PC-3 (cell line): ENCODE measurements around the gene EDC3. TPM values are rescaled to one million over a fixed set of nuclear protein-coding genes. Genes with fewer than 3 reads are reported as not detected.

Source experiments
- ATAC-seq: fragments of 200-7000 bp; cut with Tn5 transposase; 2 replicates; pipeline ENCODE4 v1.9.1; 2020; ENCODE audit warnings: mild to moderate bottlenecking, moderate library complexity
- BruUV-seq: library from RNA; stranded (reverse); fragments of 400-500 nt; replicated peaks from 2 replicates; lab custom pipeline; 2021; lab: Mats Ljungman, UMichigan
- CTCF ChIA-PET: fragments of 300-600 bp; sonication (Branson Sonifier 250); formaldehyde crosslinking; loops from one replicate; lab custom pipeline; 2022; ENCODE audit warnings: antibody characterized with exemption; lab: Charles Lee
- POLR2A ChIA-PET: fragments of 300-600 bp; sonication (Branson Sonifier 250); formaldehyde crosslinking; loops from one replicate; lab custom pipeline; 2022; ENCODE audit warnings: antibody characterized with exemption; ENCODE audit not compliant: unreplicated experiment; lab: Charles Lee
- DNase-seq: peaks from one replicate; pipeline ENCODE4 v3.0.0-alpha.2; 2015
- H2AFZ ChIP-seq: fragments of 300-600 bp; sonication (generic); 2 replicates; pipeline ENCODE4 v1.6.0; 2016; ENCODE audit warnings: antibody characterized with exemption, low read length
- H3F3A ChIP-seq: fragments of 300-600 bp; sonication (generic); one replicate; pipeline ENCODE4 v1.6.0; 2017; ENCODE audit warnings: antibody characterized with exemption, low read length, control low read depth, mild to moderate bottlenecking; ENCODE audit not compliant: unreplicated experiment
- H3K27ac ChIP-seq: fragments of 300-600 bp; sonication (generic); 2 replicates; pipeline ENCODE4 v1.5.1; 2016; ENCODE audit warnings: mild to moderate bottlenecking, low read length
- H3K27me3 ChIP-seq: fragments of 300-600 bp; sonication (generic); 2 replicates; pipeline ENCODE4 v1.6.1; 2016; ENCODE audit warnings: low read length, mixed read lengths
- H3K36me3 ChIP-seq: fragments of 300-600 bp; sonication (generic); 2 replicates; pipeline ENCODE4 v1.6.1; 2016; ENCODE audit warnings: low read depth, mixed run types, low read length, mixed read lengths
- H3K4me1 ChIP-seq: fragments of 300-600 bp; sonication (generic); 2 replicates; pipeline ENCODE4 v1.5.1; 2016; ENCODE audit warnings: low read length; ENCODE audit not compliant: insufficient read depth
- H3K4me2 ChIP-seq: fragments of 300-600 bp; sonication (generic); 2 replicates; pipeline ENCODE4 v1.6.0; 2016; ENCODE audit warnings: low read length
- H3K4me3 ChIP-seq: fragments of 300-600 bp; sonication (generic); 2 replicates; pipeline ENCODE4 v1.5.1; 2016; ENCODE audit warnings: mild to moderate bottlenecking, low read length, mixed read lengths
- H3K79me2 ChIP-seq: fragments of 300-600 bp; sonication (generic); 2 replicates; pipeline ENCODE4 v1.6.1; 2017; ENCODE audit warnings: low read length, mixed read lengths
- H3K9ac ChIP-seq: fragments of 300-600 bp; sonication (generic); 2 replicates; pipeline ENCODE4 v1.6.0; 2016; ENCODE audit warnings: mild to moderate bottlenecking, low read length
- H3K9me2 ChIP-seq: fragments of 300-600 bp; sonication (generic); replicated peaks from 2 replicates; pipeline ENCODE4 v1.6.1; 2016; ENCODE audit warnings: mixed run types, low read length, mixed read lengths
- H3K9me3 ChIP-seq: fragments of 300-600 bp; sonication (generic); 2 replicates; pipeline ENCODE4 v1.6.1; 2016; ENCODE audit warnings: low read length, mixed read lengths
- H4K20me1 ChIP-seq: fragments of 300-600 bp; sonication (generic); 2 replicates; pipeline ENCODE4 v1.6.1; 2016; ENCODE audit warnings: low read length, mixed read lengths
- CTCF ChIP-seq: fragments of 300-600 bp; sonication (generic); conservative IDR thresholded peaks from 2 replicates; pipeline ENCODE4 v1.5.1; 2017; ENCODE audit warnings: antibody characterized with exemption, low read depth, mild to moderate bottlenecking, low read length
- EZH2 ChIP-seq: fragments of 300-600 bp; sonication (generic); IDR thresholded peaks from one replicate; pipeline ENCODE4 v1.6.1; 2017; ENCODE audit warnings: antibody characterized with exemption, mild to moderate bottlenecking, low read length; ENCODE audit not compliant: unreplicated experiment
- EZH2phosphoT487 ChIP-seq: fragments of 300-600 bp; sonication (generic); IDR thresholded peaks from 2 replicates; pipeline ENCODE4 v1.6.1; 2018; ENCODE audit warnings: mild to moderate bottlenecking, antibody characterized with exemption, low read length, borderline replicate concordance
- intact Hi-C: fragments of 100-400 bp; cut with micrococcal nuclease; formaldehyde crosslinking; loops from 2 replicates; pipeline ENCODE4 v1.9.0; 2023
- total RNA-seq: library from RNA; depleted of rRNA; stranded (reverse); fragments of >200 nt; gene quantifications from 2 replicates; pipeline ENCODE4 v1.2.3, GENCODE V29; 2014

Gene EDC3
- total RNA-seq, 1 experiment from 2014 or later: 9.9 TPM

- no peak overlapping the region for H3K27ac ChIP-seq
- no peak overlapping the region for H3K4me3 ChIP-seq
- H3F3A ChIP-seq: no peaks in the 10 kb centered on the region
- no peaks in the 10 kb centered on the region for H3K9me2 ChIP-seq
- no peak for TF ChIP-seq EZH2
- TF ChIP-seq CTCF: peak; percentile 91
- TF ChIP-seq EZH2phosphoT487: no peak
- H3K79me2 ChIP-seq: no peaks in the 10 kb centered on the region
- H3K4me1 ChIP-seq: no peaks in the 10 kb centered on the region
- H3K4me2 ChIP-seq: no peak overlapping the region
- BruUV-seq: no TSS peak
- DNase-seq (peak; percentile 66), ATAC-seq (peak; percentile 76)
- H3K9me3 ChIP-seq: no peaks in the 10 kb centered on the region
- intact Hi-C loops: loop anchor here (5.0 kb wide), 1 partner anchor 260 kb away; no protein-coding TSS in a partner anchor
- no peaks in the 10 kb centered on the region for H3K27me3 ChIP-seq
- POLR2A ChIA-PET: no interaction called here
- H3K36me3 ChIP-seq: peaks cover 40% of the 10 kb centered on the region
- no peaks in the 10 kb centered on the region for H4K20me1 ChIP-seq
- H2AFZ ChIP-seq: no peak overlapping the region
- CTCF ChIA-PET: interaction anchor here (0.6 to 1.7 kb wide), 3 partner anchors 25 to 139 kb away, joined by 3 to 7 read pairs (median 5); no protein-coding TSS in a partner anchor
- H3K9ac ChIP-seq: no peak overlapping the region
Measured at GRCh38 chr15:74631935-74632560, 63.8 kb downstream of the EDC3 start.

- H3K4me3 ChIP-seq: no peak overlapping the region
- no peaks in the 10 kb centered on the region for H3K4me1 ChIP-seq
- no peak overlapping the region for H3K4me2 ChIP-seq
- CTCF ChIA-PET: interaction anchor here (1.1 to 1.7 kb wide), 2 partner anchors 137 to 140 kb away, joined by 3 to 5 read pairs; no protein-coding TSS in a partner anchor
- no peak overlapping the region for H3K27ac ChIP-seq
- POLR2A ChIA-PET: no interaction called here
- DNase-seq (no peak), ATAC-seq (no peak)
- no peaks in the 10 kb centered on the region for H3K27me3 ChIP-seq
- TF ChIP-seq EZH2phosphoT487 (no peak), EZH2 (no peak), CTCF (no peak)
- H3K79me2 ChIP-seq: no peaks in the 10 kb centered on the region
- H3K9ac ChIP-seq: no peak overlapping the region
- H2AFZ ChIP-seq: no peak overlapping the region
- peaks cover 42% of the 10 kb centered on the region for H3K36me3 ChIP-seq
- no peaks in the 10 kb centered on the region for H3K9me2 ChIP-seq
- no peaks in the 10 kb centered on the region for H3F3A ChIP-seq
- H4K20me1 ChIP-seq: no peaks in the 10 kb centered on the region
- no peaks in the 10 kb centered on the region for H3K9me3 ChIP-seq
- intact Hi-C loops: loop anchor here (5.0 kb wide), 1 partner anchor 259 kb away; no protein-coding TSS in a partner anchor
- BruUV-seq: no TSS peak
Measured at GRCh38 chr15:74631408-74631807, 64.4 kb downstream of the EDC3 start.

- CTCF ChIA-PET: interaction anchor here (1.1 to 1.7 kb wide), 2 partner anchors 138 to 140 kb away, joined by 3 to 5 read pairs; no protein-coding TSS in a partner anchor
- intact Hi-C loops: loop anchor here (5.0 kb wide), 1 partner anchor 259 kb away; no protein-coding TSS in a partner anchor
Measured at GRCh38 chr15:74631087-74631385, 64.8 kb downstream of the EDC3 start.

More at GRCh38 chr15:74631087-74631385, 64.8 kb downstream of the EDC3 start:
- no peaks in the 10 kb centered on the region for H3K27me3 ChIP-seq
- H3K79me2 ChIP-seq: no peaks in the 10 kb centered on the region
- H3K9ac ChIP-seq: no peak overlapping the region
- POLR2A ChIA-PET: no interaction called here
- H2AFZ ChIP-seq: no peak overlapping the region
- H3K4me2 ChIP-seq: no peak overlapping the region
- no peaks in the 10 kb centered on the region for H4K20me1 ChIP-seq
- no peaks in the 10 kb centered on the region for H3F3A ChIP-seq
- no peaks in the 10 kb centered on the region for H3K4me1 ChIP-seq
- no peak overlapping the region for H3K4me3 ChIP-seq
- H3K9me2 ChIP-seq: no peaks in the 10 kb centered on the region
- no TSS peak for BruUV-seq
- no peak for ATAC-seq
- peaks cover 46% of the 10 kb centered on the region for H3K36me3 ChIP-seq
- no peak for DNase-seq
- H3K9me3 ChIP-seq: no peaks in the 10 kb centered on the region
- TF ChIP-seq EZH2: no peak
- no peak for TF ChIP-seq EZH2phosphoT487
- TF ChIP-seq CTCF: no peak
- H3K27ac ChIP-seq: no peak overlapping the region
